ELF-1 (cell line): Measurements from ENCODE around the gene DUSP23.

ENCODE experiments used
- DNase-seq: peaks from one replicate; pipeline ENCODE4 v3.0.0-alpha.2; 2016; ENCODE audit warnings: low read depth, low spot score

DUSP23 gene

GRCh38 chr1:159828176-159828575 is 47.4 kb downstream of the DUSP23 start:
- no peak for DNase-seq

DNA sequence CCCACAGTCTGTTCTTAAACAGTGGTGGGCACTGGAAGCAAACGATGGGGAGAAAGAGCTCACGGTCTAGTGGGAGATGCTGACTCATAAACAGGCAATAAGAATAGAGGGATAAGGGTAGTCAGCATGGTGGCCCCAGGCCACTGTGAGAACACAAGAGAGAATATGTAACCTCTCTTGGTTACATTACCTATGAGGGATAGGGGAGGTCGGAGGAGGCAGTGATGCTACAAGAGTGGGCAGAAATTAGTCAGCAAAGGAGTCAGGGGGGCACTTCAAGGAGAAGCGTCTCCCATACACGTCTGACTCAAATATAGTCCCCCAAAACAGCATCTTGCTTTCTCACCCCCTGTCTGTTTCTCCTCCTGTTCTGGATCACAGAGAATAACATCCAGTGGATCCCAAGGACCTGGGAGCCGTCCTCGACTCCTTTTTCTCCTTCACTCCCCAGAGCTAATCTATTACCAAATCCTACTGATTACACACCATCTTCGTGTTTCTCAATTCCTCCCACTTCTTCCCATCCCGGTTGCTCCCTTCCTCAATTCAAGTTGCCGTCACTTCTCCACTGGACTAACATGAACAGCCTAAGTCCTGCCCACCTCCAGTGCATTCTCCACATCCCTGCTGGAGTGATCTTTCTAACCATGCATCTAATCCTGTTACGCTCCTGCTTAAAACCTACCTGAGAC is 48.0 kb downstream of the DUSP23 start:
- DNase-seq: no peak

- peak; percentile 68 for DNase-seq
These were observed 48.5 kb downstream of the DUSP23 start for GRCh38 chr1:159829273-159829634.

DNA sequence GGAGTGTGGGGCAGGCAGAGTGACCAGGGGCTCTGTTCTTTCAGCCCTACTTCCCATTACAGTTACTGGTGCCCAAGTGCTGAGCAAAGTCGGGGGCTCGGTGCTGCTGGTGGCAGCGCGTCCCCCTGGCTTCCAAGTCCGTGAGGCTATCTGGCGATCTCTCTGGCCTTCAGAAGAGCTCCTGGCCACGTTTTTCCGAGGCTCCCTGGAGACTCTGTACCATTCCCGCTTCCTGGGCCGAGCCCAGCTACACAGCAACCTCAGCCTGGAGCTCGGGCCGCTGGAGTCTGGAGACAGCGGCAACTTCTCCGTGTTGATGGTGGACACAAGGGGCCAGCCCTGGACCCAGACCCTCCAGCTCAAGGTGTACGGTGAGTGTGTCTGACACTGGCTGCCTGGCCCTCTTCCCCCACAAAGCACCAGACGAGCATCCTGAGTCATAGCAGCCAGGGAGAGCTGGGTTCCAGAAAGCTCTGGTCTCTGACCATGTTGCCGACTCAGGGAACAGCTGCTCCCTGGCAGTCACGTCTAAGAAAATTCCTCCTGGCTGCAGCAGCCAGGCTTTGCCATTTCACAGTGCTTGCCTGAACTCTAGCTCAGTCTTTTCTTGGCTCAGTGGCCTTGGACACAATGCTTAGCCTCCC is 49.2 kb downstream of the DUSP23 start:
- peak; percentile 35 for DNase-seq

DNA sequence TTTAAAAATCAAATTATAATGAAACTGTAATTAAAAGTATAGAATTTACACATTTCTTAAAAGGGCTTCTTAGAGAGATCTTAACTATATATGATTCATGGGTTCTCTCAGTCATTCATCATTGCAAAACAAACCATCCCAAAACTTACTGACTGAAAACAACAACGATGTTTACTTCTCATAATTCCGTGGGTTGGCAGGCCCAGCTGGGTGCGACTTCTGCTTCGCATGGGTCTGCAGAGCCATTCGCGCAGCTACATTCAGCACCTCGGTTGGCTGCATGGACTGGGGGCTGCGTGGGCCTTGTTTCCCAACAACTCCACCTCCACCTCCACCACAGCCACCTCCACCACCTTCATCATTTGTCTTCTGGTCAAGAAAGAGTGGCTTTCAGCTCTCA is 50.0 kb downstream of the DUSP23 start:
- no peak for DNase-seq

DNA sequence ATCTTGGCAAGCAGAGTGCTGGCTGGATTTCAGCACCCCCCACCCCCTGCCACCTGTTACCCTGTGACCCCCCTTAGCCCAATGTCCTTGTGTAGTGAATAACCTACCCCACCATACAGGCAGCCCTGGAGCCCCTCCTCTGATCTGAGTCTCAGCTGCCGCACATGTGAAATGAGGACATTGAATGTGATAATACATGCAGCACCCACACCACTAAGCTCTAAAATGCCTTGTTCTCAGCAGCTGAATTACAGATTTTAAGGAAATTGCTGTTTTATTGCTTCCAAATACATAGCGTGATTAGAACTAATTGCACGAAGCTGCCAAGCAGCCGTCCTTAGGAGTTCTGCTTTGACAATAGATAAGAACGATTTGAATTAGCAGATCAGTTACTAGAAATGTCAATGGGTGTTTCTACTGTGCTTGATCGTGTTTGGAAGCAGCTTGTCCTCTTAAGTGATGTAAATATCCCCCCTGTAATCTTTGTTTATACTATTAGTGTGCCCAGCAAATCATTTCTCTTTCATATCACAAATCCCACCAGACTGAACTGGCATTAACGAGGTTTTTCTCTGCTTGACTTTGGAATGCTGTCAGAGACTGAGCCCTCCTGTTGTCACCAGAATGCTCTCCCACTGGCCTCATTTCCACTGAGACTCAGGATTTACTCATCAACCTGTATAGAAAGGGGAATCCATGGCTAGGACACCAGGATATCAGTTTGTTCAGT is 50.8 kb downstream of the DUSP23 start:
- no peak for DNase-seq
